Endothelial cell (in vitro differentiated cells): ENCODE data around the gene LDLRAP1. TPM values are rescaled to one million over a fixed set of nuclear protein-coding genes. Genes with fewer than 3 reads are reported as not detected.
"Not testable (repeated sequence)": the region's sequence is repeated elsewhere in the genome, so short reads cannot be mapped to it uniquely, and the experiment has no call there.

Experiments
- DNase-seq: peaks from one replicate; pipeline ENCODE4 v3.0.0; 2021; ENCODE audit warnings: low spot score
- H3K27ac Mint-ChIP-seq: one replicate; pipeline ENCODE4 v1.8.0; 2021; ENCODE audit warnings: mixed read lengths, inconsistent platforms; ENCODE audit not compliant: unreplicated experiment
- H3K27me3 Mint-ChIP-seq: one replicate; pipeline ENCODE4 v1.8.0; 2021; ENCODE audit warnings: mild to moderate bottlenecking, moderate library complexity, mixed read lengths, inconsistent platforms; ENCODE audit not compliant: unreplicated experiment
- H3K36me3 Mint-ChIP-seq: one replicate; pipeline ENCODE4 v1.8.0; 2021; ENCODE audit warnings: mild to moderate bottlenecking, low read depth, mixed read lengths, inconsistent platforms; ENCODE audit not compliant: unreplicated experiment
- H3K4me1 Mint-ChIP-seq: one replicate; pipeline ENCODE4 v1.8.0; 2021; ENCODE audit warnings: mild to moderate bottlenecking, mixed read lengths, inconsistent platforms; ENCODE audit not compliant: unreplicated experiment
- H3K4me3 Mint-ChIP-seq: one replicate; pipeline ENCODE4 v1.8.0; 2021; ENCODE audit warnings: mild to moderate bottlenecking, mixed read lengths, inconsistent platforms; ENCODE audit not compliant: unreplicated experiment
- H3K9me3 Mint-ChIP-seq: one replicate; pipeline ENCODE4 v1.8.0; 2021; ENCODE audit warnings: mixed read lengths, inconsistent platforms; ENCODE audit not compliant: unreplicated experiment
- CTCF ChIP-seq: fragments of 200-600 bp; sonication (generic); IDR thresholded peaks from one replicate; pipeline ENCODE4 v1.5.0; 2021; ENCODE audit warnings: antibody characterized with exemption; ENCODE audit not compliant: unreplicated experiment
- total RNA-seq: library from RNA; stranded (reverse); fragmentation: NEBNext Ultra II Directional; extraction: Animal tissue kit (Norgen Biotek cat#: 25700); gene quantifications from one replicate; pipeline ENCODE4 v1.2.1, GENCODE V29; 2021; ENCODE audit not compliant: unreplicated experiment

Gene LDLRAP1
- total RNA-seq, 1 donor from 2014 or later = 23.5 TPM

GRCh38 chr1:25502957-25503356 lies 40.4 kb upstream of the LDLRAP1 start:
- no peak for TF ChIP-seq CTCF
- Mint-ChIP-seq H3K9me3 (no peaks in the 10 kb centered on the region), H3K27ac (peak overlapping the region; percentile 36), H3K27me3 (no peaks in the 10 kb centered on the region), H3K4me3 (no peak overlapping the region), H3K4me1 (peaks cover 25% of the 10 kb centered on the region), H3K36me3 (peaks cover 10% of the 10 kb centered on the region)
- no peak for DNase-seq

GRCh38 chr1:25503551-25504426 lies 39.6 kb upstream of the LDLRAP1 start:
- Mint-ChIP-seq H3K4me1 (peaks cover 23% of the 10 kb centered on the region), H3K4me3 (no peak overlapping the region), H3K9me3 (no peaks in the 10 kb centered on the region), H3K27me3 (no peaks in the 10 kb centered on the region), H3K27ac (no peak overlapping the region), H3K36me3 (peaks cover 3% of the 10 kb centered on the region)
- DNase-seq = peak; percentile 64
- TF ChIP-seq CTCF = no peak

GRCh38 chr1:25504706-25505595 lies 38.5 kb upstream of the LDLRAP1 start:
- no peak for TF ChIP-seq CTCF
- no peak overlapping the region for H3K4me3 Mint-ChIP-seq
- H3K9me3 Mint-ChIP-seq = no peaks in the 10 kb centered on the region
- no peak for DNase-seq
- peaks cover 3% of the 10 kb centered on the region for H3K36me3 Mint-ChIP-seq
- no peaks in the 10 kb centered on the region for H3K27me3 Mint-ChIP-seq
- H3K4me1 Mint-ChIP-seq = peaks cover 23% of the 10 kb centered on the region
- no peak overlapping the region for H3K27ac Mint-ChIP-seq

- peaks cover 20% of the 10 kb centered on the region for H3K4me1 Mint-ChIP-seq
- peaks cover under 1% of the 10 kb centered on the region for H3K36me3 Mint-ChIP-seq
- H3K4me3 Mint-ChIP-seq = no peak overlapping the region
- no peak overlapping the region for H3K27ac Mint-ChIP-seq
- TF ChIP-seq CTCF = no peak
- no peak for DNase-seq
- no peaks in the 10 kb centered on the region for H3K27me3 Mint-ChIP-seq
- H3K9me3 Mint-ChIP-seq = no peaks in the 10 kb centered on the region
Observed at GRCh38 chr1:25505656-25506385, 37.6 kb upstream of the LDLRAP1 start.

- not testable (repeated sequence) for DNase-seq, H3K27me3 Mint-ChIP-seq, H3K9me3 Mint-ChIP-seq, H3K36me3 Mint-ChIP-seq
- H3K27ac Mint-ChIP-seq = peak overlapping the region; percentile 48
- H3K4me1 Mint-ChIP-seq = peaks cover 11% of the 10 kb centered on the region
- peak overlapping the region; percentile 76 for H3K4me3 Mint-ChIP-seq
Observed at GRCh38 chr1:25506566-25507463, 36.6 kb upstream of the LDLRAP1 start.
